Activated T-helper 9 cell treated with anti-CD3 and anti-CD28 coated beads, Interleukin-2, amount 50 U/mL, for 16 hours (primary cell): ENCODE results near the gene TLN1.

Source experiments
- DNase-seq: peaks from one replicate; pipeline ENCODE4 v3.0.0-alpha.2; 2020; ENCODE audit warnings: low read depth

Gene TLN1

DNA sequence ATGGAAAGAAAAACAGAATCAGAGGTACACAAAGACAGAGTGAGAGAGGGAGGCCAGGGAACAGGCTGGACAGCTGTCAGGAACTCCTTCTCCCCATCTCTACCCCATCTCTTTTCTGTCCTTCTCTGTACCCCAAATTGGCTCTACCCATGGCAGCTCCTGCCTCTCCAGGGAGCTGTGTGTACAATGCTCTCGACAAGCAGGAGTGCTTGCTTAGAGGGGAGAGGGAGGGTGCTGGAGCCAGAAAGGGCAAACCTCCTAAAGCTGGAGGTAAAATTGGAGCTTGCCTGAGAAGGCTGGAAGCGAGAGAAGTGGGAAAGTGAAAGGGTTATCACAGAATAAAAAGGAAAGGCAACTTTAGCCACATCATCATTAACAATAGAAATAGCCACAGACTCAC, 48.7 kb downstream of the TLN1 start:
- DNase-seq, result no peak

- no peak for DNase-seq
Measured at GRCh38 chr9:35682520-35683315, 49.3 kb downstream of the TLN1 start.

GRCh38 chr9:35682051-35682450, 49.9 kb downstream of the TLN1 start:
- no peak for DNase-seq

- no peak for DNase-seq
Measured at GRCh38 chr9:35681341-35682002, 50.5 kb downstream of the TLN1 start.

GRCh38 chr9:35680331-35681105, 51.5 kb downstream of the TLN1 start:
- DNase-seq, result no peak

DNA sequence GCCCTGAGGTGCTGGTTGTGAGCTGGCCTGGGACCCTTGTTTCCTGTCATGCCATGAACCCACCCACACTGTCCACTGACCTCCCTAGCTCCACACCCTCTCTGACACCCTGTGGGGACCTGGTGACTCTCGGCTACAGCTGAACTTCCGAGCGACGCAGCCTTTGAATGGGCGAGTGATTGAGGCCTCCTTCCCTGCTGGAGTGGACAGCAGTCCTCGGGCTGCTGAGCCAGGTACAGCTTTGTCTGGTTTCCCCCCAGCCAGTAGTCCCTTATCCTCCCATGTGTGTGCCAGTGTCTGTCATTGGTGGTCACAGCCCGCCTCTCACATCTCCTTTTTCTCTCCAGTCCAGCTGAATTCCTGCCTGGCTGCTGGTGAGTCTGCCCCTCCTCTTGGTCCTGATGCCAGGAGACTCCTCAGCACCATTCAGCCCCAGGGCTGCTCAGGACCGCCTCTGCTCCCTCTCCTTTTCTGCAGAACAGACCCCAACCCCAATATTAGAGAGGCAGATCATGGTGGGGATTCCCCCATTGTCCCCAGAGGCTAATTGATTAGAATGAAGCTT, 52.1 kb downstream of the TLN1 start:
- no peak for DNase-seq

GRCh38 chr9:35679091-35679490, 52.9 kb downstream of the TLN1 start:
- DNase-seq, result no peak

DNA sequence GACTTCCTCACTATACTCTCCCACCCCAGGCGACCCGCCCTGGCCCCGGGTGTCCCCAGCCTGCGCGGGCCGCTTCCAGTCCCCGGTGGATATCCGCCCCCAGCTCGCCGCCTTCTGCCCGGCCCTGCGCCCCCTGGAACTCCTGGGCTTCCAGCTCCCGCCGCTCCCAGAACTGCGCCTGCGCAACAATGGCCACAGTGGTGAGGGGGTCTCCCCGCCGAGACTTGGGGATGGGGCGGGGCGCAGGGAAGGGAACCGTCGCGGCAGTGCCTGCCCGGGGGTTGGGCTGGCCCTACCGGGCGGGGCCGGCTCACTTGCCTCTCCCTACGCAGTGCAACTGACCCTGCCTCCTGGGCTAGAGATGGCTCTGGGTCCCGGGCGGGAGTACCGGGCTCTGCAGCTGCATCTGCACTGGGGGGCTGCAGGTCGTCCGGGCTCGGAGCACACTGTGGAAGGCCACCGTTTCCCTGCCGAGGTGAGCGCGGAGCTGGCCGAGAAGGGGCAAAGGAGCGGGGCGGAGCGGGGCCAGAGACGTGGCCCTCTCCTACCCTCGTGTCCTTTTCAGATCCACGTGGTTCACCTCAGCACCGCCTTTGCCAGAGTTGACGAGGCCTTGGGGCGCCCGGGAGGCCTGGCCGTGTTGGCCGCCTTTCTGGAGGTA, 56.1 kb downstream of the TLN1 start:
- no peak for DNase-seq

DNA sequence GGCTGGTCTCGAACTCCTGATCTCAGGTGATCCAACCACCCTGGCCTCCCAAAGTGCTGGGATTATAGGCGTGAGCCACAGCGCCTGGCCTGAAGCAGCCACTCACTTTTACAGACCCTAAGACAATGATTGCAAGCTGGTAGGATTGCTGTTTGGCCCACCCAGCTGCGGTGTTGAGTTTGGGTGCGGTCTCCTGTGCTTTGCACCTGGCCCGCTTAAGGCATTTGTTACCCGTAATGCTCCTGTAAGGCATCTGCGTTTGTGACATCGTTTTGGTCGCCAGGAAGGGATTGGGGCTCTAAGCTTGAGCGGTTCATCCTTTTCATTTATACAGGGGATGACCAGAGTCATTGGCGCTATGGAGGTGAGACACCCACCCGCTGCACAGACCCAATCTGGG, 56.8 kb downstream of the TLN1 start:
- no peak for DNase-seq

DNA sequence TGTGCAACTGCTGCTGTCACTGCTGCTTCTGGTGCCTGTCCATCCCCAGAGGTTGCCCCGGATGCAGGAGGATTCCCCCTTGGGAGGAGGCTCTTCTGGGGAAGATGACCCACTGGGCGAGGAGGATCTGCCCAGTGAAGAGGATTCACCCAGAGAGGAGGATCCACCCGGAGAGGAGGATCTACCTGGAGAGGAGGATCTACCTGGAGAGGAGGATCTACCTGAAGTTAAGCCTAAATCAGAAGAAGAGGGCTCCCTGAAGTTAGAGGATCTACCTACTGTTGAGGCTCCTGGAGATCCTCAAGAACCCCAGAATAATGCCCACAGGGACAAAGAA, 58.0 kb downstream of the TLN1 start:
- no peak for DNase-seq

DNA sequence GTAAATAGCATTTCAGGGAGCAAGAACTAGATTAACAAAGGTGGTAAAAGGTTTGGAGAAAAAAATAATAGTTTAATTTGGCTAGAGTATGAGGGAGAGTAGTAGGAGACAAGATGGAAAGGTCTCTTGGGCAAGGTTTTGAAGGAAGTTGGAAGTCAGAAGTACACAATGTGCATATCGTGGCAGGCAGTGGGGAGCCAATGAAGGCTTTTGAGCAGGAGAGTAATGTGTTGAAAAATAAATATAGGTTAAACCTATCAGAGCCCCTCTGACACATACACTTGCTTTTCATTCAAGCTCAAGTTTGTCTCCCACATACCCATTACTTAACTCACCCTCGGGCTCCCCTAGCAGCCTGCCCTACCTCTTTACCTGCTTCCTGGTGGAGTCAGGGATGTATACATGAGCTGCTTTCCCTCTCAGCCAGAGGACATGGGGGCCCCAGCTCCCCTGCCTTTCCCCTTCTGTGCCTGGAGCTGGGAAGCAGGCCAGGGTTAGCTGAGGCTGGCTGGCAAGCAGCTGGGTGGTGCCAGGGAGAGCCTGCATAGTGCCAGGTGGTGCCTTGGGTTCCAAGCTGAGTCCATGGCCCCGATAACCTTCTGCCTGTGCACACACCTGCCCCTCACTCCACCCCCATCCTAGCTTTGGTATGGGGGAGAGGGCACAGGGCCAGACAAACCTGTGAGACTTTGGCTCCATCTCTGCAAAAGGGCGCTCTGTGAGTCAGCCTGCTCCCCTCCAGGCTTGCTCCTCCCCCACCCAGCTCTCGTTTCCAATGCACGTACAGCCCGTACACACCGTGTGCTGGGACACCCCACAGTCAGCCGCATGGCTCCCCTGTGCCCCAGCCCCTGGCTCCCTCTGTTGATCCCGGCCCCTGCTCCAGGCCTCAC, 58.6 kb downstream of the TLN1 start, which contains the start of gene CA9:
TSS of gene CA9 (plus strand) at position 797 of the 893 bp plus-strand sequence. CDS start at position 829, 32 bp downstream.
- DNase-seq, result no peak

DNA sequence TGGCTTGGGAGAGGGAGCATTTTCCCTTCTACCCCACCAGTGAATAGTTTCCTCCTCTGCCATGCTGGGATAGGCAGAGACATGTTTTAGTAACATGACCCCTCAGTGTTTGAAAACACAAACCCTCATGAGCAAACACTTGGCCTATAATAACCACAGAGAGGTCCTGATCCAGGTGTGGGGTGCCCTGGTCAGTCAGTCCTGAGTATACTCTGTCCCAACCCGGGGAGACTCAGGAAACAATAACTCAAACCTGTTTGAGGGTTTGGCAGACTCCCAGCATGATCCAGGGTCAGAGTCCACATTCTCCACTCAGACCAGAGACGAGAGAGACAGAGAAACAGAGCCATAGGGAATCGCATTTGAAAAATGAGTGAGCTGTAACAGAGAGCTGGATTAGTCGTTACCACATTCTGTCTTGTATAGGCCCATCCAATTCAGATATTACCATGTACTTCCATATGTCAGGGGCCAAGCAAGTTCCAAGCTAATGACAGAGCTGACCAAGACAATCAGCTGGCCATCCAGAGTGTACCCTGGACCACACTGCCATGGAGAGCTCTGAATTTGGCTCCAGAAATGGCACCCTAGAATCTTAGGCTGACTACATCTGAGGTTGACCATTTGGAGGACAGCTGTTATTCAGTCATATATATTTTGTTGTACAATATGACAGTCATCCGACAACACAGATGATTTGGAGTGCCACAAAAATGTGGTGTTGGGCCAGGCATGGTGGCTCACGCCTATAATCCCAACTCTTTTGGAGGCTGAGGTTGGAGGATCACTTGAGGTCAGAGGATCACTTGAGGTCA, 62.5 kb downstream of the TLN1 start:
- no peak for DNase-seq

DNA sequence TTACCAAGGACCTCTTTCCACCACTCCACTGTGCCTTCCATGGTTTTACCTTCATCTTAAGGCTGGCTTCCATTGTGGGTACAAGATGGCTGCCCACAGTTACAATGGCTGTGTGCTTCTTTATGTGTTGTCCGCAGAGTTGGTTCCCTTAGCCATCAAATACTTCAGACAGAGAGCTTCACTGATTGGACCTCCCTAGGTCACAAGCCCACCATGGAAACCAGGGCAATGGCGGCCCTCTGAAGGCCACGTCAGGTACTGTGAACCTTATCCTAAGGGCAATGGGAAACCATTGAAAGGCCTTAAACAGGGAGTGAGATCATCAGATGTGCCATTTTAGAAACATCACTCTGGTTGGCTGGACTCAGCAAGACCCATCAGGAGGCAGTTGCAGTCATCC, 64.1 kb downstream of the TLN1 start:
- DNase-seq, result no peak

GRCh38 chr9:35666549-35666948, 65.4 kb downstream of the TLN1 start:
- DNase-seq, result no peak

- DNase-seq, result no peak
Measured at GRCh38 chr9:35666045-35666444, 66.0 kb downstream of the TLN1 start.

- no peak for DNase-seq
Measured at GRCh38 chr9:35665471-35665818, 66.5 kb downstream of the TLN1 start.

- peak; percentile 57 for DNase-seq
Measured at GRCh38 chr9:35664531-35665470, 67.2 kb downstream of the TLN1 start, which contains the start of gene ARHGEF39. TSS of gene ARHGEF39 (minus strand) at chr9:35665195. CDS start at chr9:35665169, 26 bp downstream.

DNA sequence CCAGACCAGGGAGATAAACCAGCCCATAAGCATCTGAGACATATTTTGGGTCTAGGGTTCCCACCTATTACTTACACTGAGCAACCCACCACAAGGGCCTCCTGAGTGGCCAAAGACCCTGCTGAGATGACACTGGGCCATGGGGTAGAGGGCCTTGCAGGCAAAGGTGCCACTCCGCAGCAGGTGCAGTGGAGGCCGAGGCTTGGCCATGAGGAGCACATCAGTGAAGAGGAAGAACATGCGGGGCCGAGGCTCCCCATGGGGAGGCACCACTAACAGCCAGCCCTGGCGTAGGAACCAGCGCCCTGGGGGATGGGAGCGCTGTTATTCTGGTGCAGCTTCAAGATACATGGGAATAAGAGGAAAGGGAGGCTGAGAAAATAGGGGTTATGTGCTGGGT, 69.6 kb downstream of the TLN1 start:
- no peak for DNase-seq

DNA sequence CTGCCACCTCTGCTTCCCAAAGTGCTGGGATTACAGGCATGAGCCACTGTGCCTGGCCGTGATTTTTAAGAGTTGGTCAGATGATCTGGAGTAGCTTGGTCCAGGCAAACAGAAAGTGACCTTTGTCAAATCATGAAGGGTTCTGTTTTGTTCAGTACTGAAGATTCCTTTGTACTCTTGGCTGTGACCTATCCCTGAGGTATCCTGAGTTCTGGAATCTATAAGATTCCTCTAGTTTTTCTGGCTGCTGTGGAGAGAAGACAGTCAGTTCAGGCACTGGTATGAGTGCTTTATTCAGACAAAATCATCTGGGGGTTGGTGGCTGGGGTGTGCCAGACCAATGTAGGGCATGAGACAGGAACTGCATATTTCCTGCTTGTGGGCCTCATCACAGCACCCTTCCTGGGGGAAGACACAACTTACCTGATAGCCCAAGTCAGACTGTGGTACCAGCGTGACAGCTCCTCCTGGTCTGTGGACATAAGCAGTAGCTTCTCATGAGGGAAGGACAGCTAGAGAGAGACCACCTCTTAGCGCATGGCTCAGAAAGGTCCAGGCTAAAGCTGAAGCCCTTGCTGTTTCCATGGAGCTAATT, 70.1 kb downstream of the TLN1 start:
- no peak for DNase-seq
